HepG2 (cell line): ENCODE data around the gene DGAT2. TPM values are rescaled to one million over a fixed set of nuclear protein-coding genes. Genes with fewer than 3 reads are reported as not detected.

Experiments
- DBP ChIP-seq: sonication (generic); formaldehyde crosslinking; IDR thresholded peaks from 2 replicates; pipeline ENCODE4 v1.4.0; 2020; ENCODE audit warnings: missing genetic modification reagents; ENCODE audit errors: not compliant biosample characterization
- EEA1 ChIP-seq: sonication (generic); formaldehyde crosslinking; IDR thresholded peaks from 2 replicates; pipeline ENCODE4 v1.5.1; 2020; ENCODE audit warnings: mild to moderate bottlenecking, missing genetic modification reagents, borderline replicate concordance
- KLF6 ChIP-seq: IDR thresholded peaks from 2 replicates; pipeline ENCODE4 v1.8.0; 2016; ENCODE audit warnings: missing biosample characterization, missing genetic modification reagents
- LRRFIP1 ChIP-seq: sonication (generic); formaldehyde crosslinking; conservative IDR thresholded peaks from 2 replicates; pipeline ENCODE4 v1.4.0; 2020; ENCODE audit warnings: missing genetic modification reagents
- MAZ ChIP-seq, 2 experiments: sonication (generic) in 1 of 2; formaldehyde crosslinking in 1 of 2; IDR thresholded peaks; 2 replicates each; pipeline versions ENCODE4 v1.5.0 to v1.6.1; 2012 to 2020; ENCODE audit warnings: low read depth in 2 of 2, mild to moderate bottlenecking in 2 of 2, borderline replicate concordance in 1 of 2, improper control_type of control experiment in 1 of 2, low read length in 1 of 2, missing genetic modification reagents in 1 of 2, moderate library complexity in 1 of 2
- NCOA5 ChIP-seq: sonication (generic); formaldehyde crosslinking; IDR thresholded peaks from 2 replicates; pipeline ENCODE4 v1.4.0; 2020; ENCODE audit warnings: missing genetic modification reagents
- NCOR1 ChIP-seq: fragments of 200-600 bp; sonication (generic); IDR thresholded peaks from 2 replicates; pipeline ENCODE4 v1.7.0; 2017; ENCODE audit warnings: antibody characterized with exemption, low read length, borderline replicate concordance
- NFKB2 ChIP-seq: sonication (generic); formaldehyde crosslinking; IDR thresholded peaks from 2 replicates; pipeline ENCODE4 v1.4.0; 2020; ENCODE audit warnings: missing genetic modification reagents, borderline replicate concordance
- PHF5A ChIP-seq: IDR thresholded peaks from one replicate; pipeline ENCODE4 v1.6.1; 2018; ENCODE audit warnings: low read depth, missing genetic modification reagents; ENCODE audit not compliant: unreplicated experiment
- SALL1 ChIP-seq: sonication (generic); formaldehyde crosslinking; IDR thresholded peaks from 2 replicates; pipeline ENCODE4 v1.8.0; 2022; ENCODE audit warnings: mild to moderate bottlenecking, missing genetic modification reagents
- SP140L ChIP-seq: sonication (generic); formaldehyde crosslinking; IDR thresholded peaks from 2 replicates; pipeline ENCODE4 v1.4.0; 2020; ENCODE audit warnings: missing genetic modification reagents, borderline replicate concordance
- TAF15 ChIP-seq: fragments of 200-400 bp; formaldehyde crosslinking; IDR thresholded peaks from one replicate; pipeline ENCODE4 v1.6.1; 2018; ENCODE audit warnings: mild to moderate bottlenecking, low read depth, low read length; ENCODE audit not compliant: poor library complexity, severe bottlenecking
- TIGD3 ChIP-seq: sonication (generic); formaldehyde crosslinking; IDR thresholded peaks from 2 replicates; pipeline ENCODE4 v1.5.1; 2020; ENCODE audit warnings: mild to moderate bottlenecking, missing genetic modification reagents, borderline replicate concordance
- ZBTB39 ChIP-seq: sonication (generic); formaldehyde crosslinking; IDR thresholded peaks from 2 replicates; pipeline ENCODE4 v1.5.0; 2020; ENCODE audit warnings: missing genetic modification reagents
- ZC3H13 ChIP-seq: sonication (generic); formaldehyde crosslinking; IDR thresholded peaks from 2 replicates; pipeline ENCODE4 v1.8.1; 2023; ENCODE audit warnings: mild to moderate bottlenecking, missing genetic modification reagents, moderate library complexity
- ZFY ChIP-seq: sonication (generic); formaldehyde crosslinking; IDR thresholded peaks from 2 replicates; pipeline ENCODE4 v1.4.0; 2020; ENCODE audit warnings: missing genetic modification reagents
- ZMAT3 ChIP-seq: sonication (generic); formaldehyde crosslinking; conservative IDR thresholded peaks from 2 replicates; pipeline ENCODE4 v1.7.0; 2021; ENCODE audit warnings: missing genetic modification reagents
- ZMAT5 ChIP-seq: sonication (generic); formaldehyde crosslinking; IDR thresholded peaks from 2 replicates; pipeline ENCODE4 v1.5.0; 2020; ENCODE audit warnings: mild to moderate bottlenecking, low read depth, missing genetic modification reagents, borderline replicate concordance
- ZNF326 ChIP-seq: sonication (generic); formaldehyde crosslinking; IDR thresholded peaks from 2 replicates; pipeline ENCODE4 v1.4.0; 2020; ENCODE audit warnings: missing genetic modification reagents, borderline replicate concordance
- ZNF790 ChIP-seq: sonication (generic); formaldehyde crosslinking; IDR thresholded peaks from 2 replicates; pipeline ENCODE4 v1.8.0; 2022; ENCODE audit warnings: missing genetic modification reagents, mild to moderate bottlenecking, borderline replicate concordance
- polyA plus RNA-seq, 8 experiments: library from polyadenylated mRNA; depleted of rRNA in 3 of 8; stranded (reverse) in 7 of 8; unstranded in 1 of 8; fragments of >200 nt; fragmentation: Illumina TruSeq in 4 of 8; extraction: Trizol in 4 of 8; gene quantifications; 2 replicates each; pipeline versions ENCODE4 v1.2.1 to v1.2.3, GENCODE V29; 2011 to 2016; ENCODE audit warnings: low read depth in 4 of 8, missing spikeins in 1 of 8, mixed read lengths in 1 of 8; ENCODE audit not compliant: insufficient read depth in 1 of 8
- total RNA-seq, 5 experiments: library from RNA; depleted of rRNA; stranded (reverse); fragments of >200 nt; fragmentation: Illumina TruSeq; extraction: Trizol; gene quantifications; 2 replicates each; pipeline ENCODE4 v1.2.3, GENCODE V29; 2016; ENCODE audit warnings: low read depth in 1 of 5

Gene DGAT2
- total and polyA plus RNA-seq, 2 of the 13 experiments (the other 11 are each of a cell fraction or from before 2014, with no cell fraction given): 39.0 to 65.6 TPM

GRCh38 chr11:75719340-75720239 lies 49.0 kb upstream of the DGAT2 start (continued):
- peak; percentile 29; the same call in 1 of the 2 replicates for TF ChIP-seq ZMAT3 (CRISPR knock-in tag)
- no peak for TF ChIP-seq MAZ (IDR thresholded peaks at IDR 0.05; ENCODE audit: borderline replicate concordance, low read depth, low read length)
- TF ChIP-seq MAZ (CRISPR knock-in tag; IDR thresholded peaks at IDR 0.05; ENCODE audit: low read depth): peak; percentile 16; the same call in 1 of the 2 replicates
- no peak for TF ChIP-seq ZC3H13
- 0 out of 2 replicates have a peak, but pooled peaks have one; percentile 62 for TF ChIP-seq KLF6
- TF ChIP-seq DBP (CRISPR knock-in tag): no peak
- TF ChIP-seq LRRFIP1 (CRISPR knock-in tag): no peak
- TF ChIP-seq ZNF790: no peak; the same call in 1 of the 2 replicates
- no peak; the same call in 1 of the 2 replicates for TF ChIP-seq ZBTB39 (CRISPR knock-in tag)
- no peak for TF ChIP-seq PHF5A
- TF ChIP-seq ZMAT5: no peak
- TF ChIP-seq NCOA5 (CRISPR knock-in tag): no peak
- TF ChIP-seq ZFY (CRISPR knock-in tag): peak; percentile 99
- no peak for TF ChIP-seq ZNF326 (CRISPR knock-in tag)
- no peak for TF ChIP-seq TAF15
- TF ChIP-seq NFKB2: peak; percentile 33; the same call in 1 of the 2 replicates
- TF ChIP-seq SALL1 (CRISPR knock-in tag): peak; percentile 76
- no peak for TF ChIP-seq SP140L (CRISPR knock-in tag)
- no peak for TF ChIP-seq EEA1 (CRISPR knock-in tag)
- no peak for TF ChIP-seq TIGD3 (CRISPR knock-in tag)
- peak; percentile 43; the same call in 1 of the 2 replicates for TF ChIP-seq NCOR1
